HepG2 (cell line): ENCODE results near the gene KLF3. TPM values are rescaled to one million over a fixed set of nuclear protein-coding genes. Genes with fewer than 3 reads are reported as not detected.

Source experiments
- ATF4 ChIP-seq, 2 experiments: fragments of 450-650 bp in 1 of 2; sonication (generic) in 1 of 2; formaldehyde crosslinking; IDR thresholded peaks; 2 replicates each; pipeline versions ENCODE4 v1.5.0 to v1.8.0; 2020 to 2022; ENCODE audit warnings: mild to moderate bottlenecking in 1 of 2, missing genetic modification reagents in 1 of 2
- CHCHD3 ChIP-seq: sonication (generic); formaldehyde crosslinking; IDR thresholded peaks from 2 replicates; pipeline ENCODE4 v1.8.0; 2022; ENCODE audit warnings: mild to moderate bottlenecking, missing genetic modification reagents, moderate library complexity
- FOSL2 ChIP-seq: sonication (generic); formaldehyde crosslinking; IDR thresholded peaks from 2 replicates; pipeline ENCODE4 v1.4.0; 2020; ENCODE audit warnings: missing genetic modification reagents
- HCFC1 ChIP-seq: fragments of 150-350 bp; IDR thresholded peaks from 2 replicates; pipeline ENCODE4 v1.6.1; 2014; ENCODE audit warnings: low read depth, low read length
- HINFP ChIP-seq: sonication (generic); formaldehyde crosslinking; IDR thresholded peaks from 2 replicates; pipeline ENCODE4 v1.4.0; 2020; ENCODE audit warnings: low read depth, mild to moderate bottlenecking, missing genetic modification reagents
- KDM1A ChIP-seq: IDR thresholded peaks from 2 replicates; pipeline ENCODE4 v1.6.1; 2016; ENCODE audit warnings: missing compliant biosample characterization
- SMYD3 ChIP-seq: sonication (generic); formaldehyde crosslinking; IDR thresholded peaks from 2 replicates; pipeline ENCODE4 v1.8.1; 2023; ENCODE audit warnings: mild to moderate bottlenecking, missing genetic modification reagents
- TFDP2 ChIP-seq: sonication (generic); formaldehyde crosslinking; IDR thresholded peaks from 2 replicates; pipeline ENCODE4 v1.4.0; 2020; ENCODE audit warnings: missing genetic modification reagents
- ZBTB39 ChIP-seq: sonication (generic); formaldehyde crosslinking; IDR thresholded peaks from 2 replicates; pipeline ENCODE4 v1.5.0; 2020; ENCODE audit warnings: missing genetic modification reagents
- ZBTB4 ChIP-seq: sonication (generic); formaldehyde crosslinking; IDR thresholded peaks from 2 replicates; pipeline ENCODE4 v1.4.0; 2020; ENCODE audit warnings: missing genetic modification reagents, mild to moderate bottlenecking, borderline replicate concordance
- ZFYVE20 ChIP-seq: sonication (generic); formaldehyde crosslinking; IDR thresholded peaks from 2 replicates; pipeline ENCODE4 v1.8.0; 2023; ENCODE audit warnings: low read depth, mild to moderate bottlenecking, moderate library complexity, missing genetic modification reagents, borderline replicate concordance
- ZNF329 ChIP-seq: sonication (generic); formaldehyde crosslinking; IDR thresholded peaks from 2 replicates; pipeline ENCODE4 v1.9.0; 2021; ENCODE audit warnings: low read depth, mild to moderate bottlenecking, missing genetic modification reagents
- ZNF816 ChIP-seq: sonication (generic); formaldehyde crosslinking; IDR thresholded peaks from 2 replicates; pipeline ENCODE4 v1.8.0; 2022; ENCODE audit warnings: missing genetic modification reagents, mild to moderate bottlenecking, borderline replicate concordance
- ZNF878 ChIP-seq: sonication (generic); formaldehyde crosslinking; IDR thresholded peaks from 2 replicates; pipeline ENCODE4 v1.8.1; 2023; ENCODE audit warnings: mild to moderate bottlenecking, missing genetic modification reagents, moderate library complexity
- ZXDC ChIP-seq: sonication (generic); formaldehyde crosslinking; IDR thresholded peaks from 2 replicates; pipeline ENCODE4 v1.5.0; 2020; ENCODE audit warnings: mild to moderate bottlenecking, missing genetic modification reagents
- polyA plus RNA-seq, 8 experiments: library from polyadenylated mRNA; depleted of rRNA in 3 of 8; stranded (reverse) in 7 of 8; unstranded in 1 of 8; fragments of >200 nt; fragmentation: Illumina TruSeq in 4 of 8; extraction: Trizol in 4 of 8; gene quantifications; 2 replicates each; pipeline versions ENCODE4 v1.2.1 to v1.2.3, GENCODE V29; 2011 to 2016; ENCODE audit warnings: low read depth in 4 of 8, missing spikeins in 1 of 8, mixed read lengths in 1 of 8; ENCODE audit not compliant: insufficient read depth in 1 of 8
- total RNA-seq, 5 experiments: library from RNA; depleted of rRNA; stranded (reverse); fragments of >200 nt; fragmentation: Illumina TruSeq; extraction: Trizol; gene quantifications; 2 replicates each; pipeline ENCODE4 v1.2.3, GENCODE V29; 2016; ENCODE audit warnings: low read depth in 1 of 5

KLF3 gene
- total and polyA plus RNA-seq, 2 of the 13 experiments (the other 11 are each of a cell fraction or from before 2014, with no cell fraction given) = 29.1 to 37.8 TPM

- TF ChIP-seq ZBTB4 = no peak
- TF ChIP-seq ATF4 (CRISPR knock-in tag; IDR thresholded peaks at IDR 0.05) = peak in 1 of 2 experiments; percentile 94; a peak in 2 of 4 replicates
- TF ChIP-seq ZBTB39 (CRISPR knock-in tag) = peak; percentile 68; the same call in 1 of the 2 replicates
- no peak for TF ChIP-seq TFDP2 (CRISPR knock-in tag)
- TF ChIP-seq ZNF816 (CRISPR knock-in tag) = no peak
- TF ChIP-seq ZFYVE20 (CRISPR knock-in tag) = no peak
- TF ChIP-seq HINFP (CRISPR knock-in tag) = no peak
- TF ChIP-seq HCFC1 = no peak
- TF ChIP-seq FOSL2 (CRISPR knock-in tag) = peak; percentile 57
- no peak for TF ChIP-seq ZXDC
- TF ChIP-seq ZNF878 (CRISPR knock-in tag) = no peak
- TF ChIP-seq SMYD3 (CRISPR knock-in tag) = no peak
- no peak for TF ChIP-seq CHCHD3 (CRISPR knock-in tag)
- no peak for TF ChIP-seq KDM1A (CRISPR knock-in tag)
- no peak for TF ChIP-seq ZNF329 (CRISPR knock-in tag)
These were observed 42.8 kb upstream of the KLF3 start (continued) for GRCh38 chr4:38621028-38621684.
